Activated CD8-positive, alpha-beta T cell treated with anti-CD3 and anti-CD28 coated beads for 36 hours (primary cell): ENCODE measurements around the gene SFT2D3. TPM values are rescaled to one million over a fixed set of nuclear protein-coding genes. Genes with fewer than 3 reads are reported as not detected.

Experiments used
- ATAC-seq: fragments of 200-7000 bp; cut with Tn5 transposase; one replicate; pipeline ENCODE4 v1.10.0; 2021; ENCODE audit warnings: mild to moderate bottlenecking, moderate library complexity
- CTCF ChIA-PET: fragments of 350-600 bp; sonication (Branson Sonifier 250); formaldehyde crosslinking; loops from one replicate; lab custom pipeline; 2021; ENCODE audit warnings: antibody characterized with exemption; lab: Charles Lee
- POLR2A ChIA-PET: fragments of 350-600 bp; sonication (Branson Sonifier 250); formaldehyde crosslinking; loops from one replicate; lab custom pipeline; 2021; ENCODE audit warnings: antibody characterized with exemption; lab: Charles Lee
- DNase-seq: peaks from one replicate; pipeline ENCODE4 v3.0.0-alpha.2; 2020
- H3K27ac Mint-ChIP-seq: one replicate; pipeline ENCODE4 v1.8.0; 2021; ENCODE audit warnings: mild to moderate bottlenecking, mixed read lengths
- H3K27me3 Mint-ChIP-seq: one replicate; pipeline ENCODE4 v1.8.0; 2021; ENCODE audit warnings: mixed read lengths
- H3K36me3 Mint-ChIP-seq: one replicate; pipeline ENCODE4 v1.8.0; 2021; ENCODE audit warnings: low read depth, mixed read lengths
- H3K4me1 Mint-ChIP-seq: one replicate; pipeline ENCODE4 v1.8.0; 2021; ENCODE audit warnings: low read depth, mixed read lengths
- H3K4me3 Mint-ChIP-seq: one replicate; pipeline ENCODE4 v1.8.0; 2021; ENCODE audit warnings: mild to moderate bottlenecking, moderate library complexity, mixed read lengths
- H3K9me3 Mint-ChIP-seq: one replicate; pipeline ENCODE4 v1.8.0; 2021; ENCODE audit warnings: mixed read lengths
- CTCF ChIP-seq: fragments of 200-600 bp; IDR thresholded peaks from one replicate; pipeline ENCODE4 v1.8.0; 2022; ENCODE audit warnings: antibody characterized with exemption, mild to moderate bottlenecking
- intact Hi-C: fragments of 100-400 bp; cut with micrococcal nuclease; formaldehyde crosslinking; loops from one replicate; pipeline ENCODE4 v1.10.0; 2022
- total RNA-seq, 2 experiments: library from RNA; stranded (reverse); gene quantifications; one replicate each; pipeline ENCODE4 v1.2.3, GENCODE V29; 2021

Gene SFT2D3
- total RNA-seq, 2 experiments from 2014 or later: 3.9 to 4.4 TPM

- Mint-ChIP-seq H3K9me3 (peaks cover 10% of the 10 kb centered on the region), H3K27me3 (no peaks in the 10 kb centered on the region), H3K4me3 (no peak overlapping the region), H3K27ac (no peak overlapping the region), H3K36me3 (peaks cover 2% of the 10 kb centered on the region), H3K4me1 (no peaks in the 10 kb centered on the region)
- ATAC-seq (no peak), DNase-seq (no peak)
- ChIA-PET CTCF (no interaction called here), POLR2A (no interaction called here)
- no peak for TF ChIP-seq CTCF
- intact Hi-C loops: no loop called here
Observed at GRCh38 chr2:127685410-127686080, 15.8 kb upstream of the SFT2D3 start.

GRCh38 chr2:127688405-127688804 lies 12.9 kb upstream of the SFT2D3 start:
- Mint-ChIP-seq H3K27me3 (no peaks in the 10 kb centered on the region), H3K27ac (no peak overlapping the region), H3K9me3 (peaks cover 18% of the 10 kb centered on the region), H3K4me3 (no peak overlapping the region), H3K4me1 (no peaks in the 10 kb centered on the region), H3K36me3 (peaks cover 4% of the 10 kb centered on the region)
- no peak for TF ChIP-seq CTCF
- no peak for DNase-seq
- ChIA-PET POLR2A (no interaction called here), CTCF (no interaction called here)
- ATAC-seq: no peak
- intact Hi-C loops: no loop called here

GRCh38 chr2:127690696-127691095 lies 10.6 kb upstream of the SFT2D3 start:
- intact Hi-C loops: no loop called here
- no peaks in the 10 kb centered on the region for H3K4me1 Mint-ChIP-seq
- no peak for TF ChIP-seq CTCF
- DNase-seq (no peak), ATAC-seq (no peak)
- peaks cover 4% of the 10 kb centered on the region for H3K36me3 Mint-ChIP-seq
- POLR2A ChIA-PET: interaction anchor here (1.0 kb wide), 1 partner anchor 10 kb away, joined by 3 read pairs; no protein-coding TSS in a partner anchor
- peaks cover 18% of the 10 kb centered on the region for H3K9me3 Mint-ChIP-seq
- no peak overlapping the region for H3K4me3 Mint-ChIP-seq
- no peaks in the 10 kb centered on the region for H3K27me3 Mint-ChIP-seq
- H3K27ac Mint-ChIP-seq: no peak overlapping the region
- CTCF ChIA-PET: no interaction called here

GRCh38 chr2:127694986-127695385 lies 6.3 kb upstream of the SFT2D3 start:
- H3K9me3 Mint-ChIP-seq: peaks cover 8% of the 10 kb centered on the region
- no peak overlapping the region for H3K4me3 Mint-ChIP-seq
- intact Hi-C loops: no loop called here
- H3K27ac Mint-ChIP-seq: no peak overlapping the region
- H3K36me3 Mint-ChIP-seq: peaks cover 7% of the 10 kb centered on the region
- no peak for TF ChIP-seq CTCF
- ChIA-PET POLR2A (no interaction called here), CTCF (interaction anchor here (1.0 to 5.6 kb wide), 5 partner anchors 10 to 104 kb away, joined by 3 to 33 read pairs (median 9); partner anchors contain the start of gene LIMS2)
- ATAC-seq (no peak), DNase-seq (no peak)
- no peaks in the 10 kb centered on the region for H3K4me1 Mint-ChIP-seq
- H3K27me3 Mint-ChIP-seq: no peaks in the 10 kb centered on the region
